ENCODE results near the gene SEMA3B. TPM values are rescaled to one million over a fixed set of nuclear protein-coding genes. Genes with fewer than 3 reads are reported as not detected.
A peak's percentile ranks its signal among the peaks of the same experiment; 100 is the strongest.

The SEMA3B gene
- total and polyA plus RNA-seq, 2 experiments from 2014 or later, result 2.4 to 3.3 TPM

DNA sequence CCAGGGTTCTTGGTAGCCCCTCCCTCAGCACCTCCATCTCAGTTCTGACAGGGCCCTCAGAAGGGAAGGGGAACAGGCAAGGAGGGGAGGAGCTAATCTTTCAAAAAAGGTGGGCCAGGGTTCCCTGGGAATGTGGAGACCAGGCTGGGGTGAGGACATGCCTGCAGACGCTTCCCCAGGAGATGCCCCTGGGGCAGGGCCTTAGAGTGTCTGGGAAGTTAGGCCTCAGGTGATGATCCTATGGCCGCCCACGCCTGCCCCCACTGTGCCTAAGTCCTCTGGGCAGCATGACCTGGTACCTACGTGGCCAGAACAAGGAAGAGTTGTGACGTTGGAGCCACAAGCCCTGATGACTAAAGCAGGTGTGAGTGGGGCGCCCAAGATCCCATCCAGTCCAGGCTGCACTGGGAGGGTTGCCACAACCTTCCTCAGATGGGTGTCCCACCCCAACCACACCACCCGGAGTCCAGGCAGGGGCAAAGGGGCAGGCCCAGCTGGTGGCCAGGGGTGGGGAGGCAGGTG lies 3.9 kb upstream of the SEMA3B start:
- Mint-ChIP-seq H3K4me1 (peaks cover 58% of the 10 kb centered on the region), H3K36me3 (ENCODE audit: low read depth) (no peaks in the 10 kb centered on the region), H3K27ac (peak overlapping the region; percentile 96), H3K27me3 (ENCODE audit: insufficient read depth, low read depth, poor library complexity) (peaks cover 23% of the 10 kb centered on the region), H3K9me3 (no peaks in the 10 kb centered on the region), H3K4me3 (peak overlapping the region; percentile 39; the same call in 1 of the 3 replicates)
- peaks cover 15% of the 10 kb centered on the region for H3F3A ChIP-seq (replicated peaks; ENCODE audit: low read depth)
- TF ChIP-seq POLR2AphosphoS5 (IDR thresholded peaks at IDR 0.05; ENCODE audit: low read depth), result peak; percentile 34
- no peak for TF ChIP-seq REST (IDR thresholded peaks at IDR 0.05; ENCODE audit: unreplicated experiment)
- no peak for TF ChIP-seq EZH2phosphoT487 (IDR thresholded peaks at IDR 0.05; ENCODE audit: unreplicated experiment)
- TF ChIP-seq, protein P1, sequence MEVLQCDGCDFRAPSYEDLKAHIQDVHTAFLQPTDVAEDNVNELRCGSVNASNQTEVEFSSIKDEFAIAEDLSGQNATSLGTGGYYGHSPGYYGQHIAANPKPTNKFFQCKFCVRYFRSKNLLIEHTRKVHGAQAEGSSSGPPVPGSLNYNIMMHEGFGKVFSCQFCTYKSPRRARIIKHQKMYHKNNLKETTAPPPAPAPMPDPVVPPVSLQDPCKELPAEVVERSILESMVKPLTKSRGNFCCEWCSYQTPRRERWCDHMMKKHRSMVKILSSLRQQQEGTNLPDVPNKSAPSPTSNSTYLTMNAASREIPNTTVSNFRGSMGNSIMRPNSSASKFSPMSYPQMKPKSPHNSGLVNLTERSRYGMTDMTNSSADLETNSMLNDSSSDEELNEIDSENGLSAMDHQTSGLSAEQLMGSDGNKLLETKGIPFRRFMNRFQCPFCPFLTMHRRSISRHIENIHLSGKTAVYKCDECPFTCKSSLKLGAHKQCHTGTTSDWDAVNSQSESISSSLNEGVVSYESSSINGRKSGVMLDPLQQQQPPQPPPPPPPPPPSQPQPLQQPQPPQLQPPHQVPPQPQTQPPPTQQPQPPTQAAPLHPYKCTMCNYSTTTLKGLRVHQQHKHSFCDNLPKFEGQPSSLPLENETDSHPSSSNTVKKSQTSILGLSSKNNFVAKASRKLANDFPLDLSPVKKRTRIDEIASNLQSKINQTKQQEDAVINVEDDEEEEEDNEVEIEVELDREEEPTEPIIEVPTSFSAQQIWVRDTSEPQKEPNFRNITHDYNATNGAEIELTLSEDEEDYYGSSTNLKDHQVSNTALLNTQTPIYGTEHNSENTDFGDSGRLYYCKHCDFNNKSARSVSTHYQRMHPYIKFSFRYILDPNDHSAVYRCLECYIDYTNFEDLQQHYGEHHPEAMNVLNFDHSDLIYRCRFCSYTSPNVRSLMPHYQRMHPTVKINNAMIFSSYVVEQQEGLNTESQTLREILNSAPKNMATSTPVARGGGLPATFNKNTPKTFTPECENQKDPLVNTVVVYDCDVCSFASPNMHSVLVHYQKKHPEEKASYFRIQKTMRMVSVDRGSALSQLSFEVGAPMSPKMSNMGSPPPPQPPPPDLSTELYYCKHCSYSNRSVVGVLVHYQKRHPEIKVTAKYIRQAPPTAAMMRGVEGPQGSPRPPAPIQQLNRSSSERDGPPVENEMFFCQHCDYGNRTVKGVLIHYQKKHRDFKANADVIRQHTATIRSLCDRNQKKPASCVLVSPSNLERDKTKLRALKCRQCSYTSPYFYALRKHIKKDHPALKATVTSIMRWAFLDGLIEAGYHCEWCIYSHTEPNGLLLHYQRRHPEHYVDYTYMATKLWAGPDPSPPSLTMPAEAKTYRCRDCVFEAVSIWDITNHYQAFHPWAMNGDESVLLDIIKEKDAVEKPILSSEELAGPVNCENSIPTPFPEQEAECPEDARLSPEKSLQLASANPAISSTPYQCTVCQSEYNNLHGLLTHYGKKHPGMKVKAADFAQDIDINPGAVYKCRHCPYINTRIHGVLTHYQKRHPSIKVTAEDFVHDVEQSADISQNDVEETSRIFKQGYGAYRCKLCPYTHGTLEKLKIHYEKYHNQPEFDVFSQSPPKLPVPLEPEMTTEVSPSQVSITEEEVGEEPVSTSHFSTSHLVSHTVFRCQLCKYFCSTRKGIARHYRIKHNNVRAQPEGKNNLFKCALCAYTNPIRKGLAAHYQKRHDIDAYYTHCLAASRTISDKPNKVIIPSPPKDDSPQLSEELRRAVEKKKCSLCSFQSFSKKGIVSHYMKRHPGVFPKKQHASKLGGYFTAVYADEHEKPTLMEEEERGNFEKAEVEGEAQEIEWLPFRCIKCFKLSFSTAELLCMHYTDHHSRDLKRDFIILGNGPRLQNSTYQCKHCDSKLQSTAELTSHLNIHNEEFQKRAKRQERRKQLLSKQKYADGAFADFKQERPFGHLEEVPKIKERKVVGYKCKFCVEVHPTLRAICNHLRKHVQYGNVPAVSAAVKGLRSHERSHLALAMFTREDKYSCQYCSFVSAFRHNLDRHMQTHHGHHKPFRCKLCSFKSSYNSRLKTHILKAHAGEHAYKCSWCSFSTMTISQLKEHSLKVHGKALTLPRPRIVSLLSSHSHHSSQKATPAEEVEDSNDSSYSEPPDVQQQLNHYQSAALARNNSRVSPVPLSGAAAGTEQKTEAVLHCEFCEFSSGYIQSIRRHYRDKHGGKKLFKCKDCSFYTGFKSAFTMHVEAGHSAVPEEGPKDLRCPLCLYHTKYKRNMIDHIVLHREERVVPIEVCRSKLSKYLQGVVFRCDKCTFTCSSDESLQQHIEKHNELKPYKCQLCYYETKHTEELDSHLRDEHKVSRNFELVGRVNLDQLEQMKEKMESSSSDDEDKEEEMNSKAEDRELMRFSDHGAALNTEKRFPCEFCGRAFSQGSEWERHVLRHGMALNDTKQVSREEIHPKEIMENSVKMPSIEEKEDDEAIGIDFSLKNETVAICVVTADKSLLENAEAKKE (CRISPR knock-in tag; IDR thresholded peaks at IDR 0.05), result no peak
- TF ChIP-seq JUNB (IDR thresholded peaks at IDR 0.05; ENCODE audit: unreplicated experiment), result no peak
- TF ChIP-seq STAT1 (IDR thresholded peaks at IDR 0.05; ENCODE audit: unreplicated experiment), result no peak
- H3K27ac ChIP-seq (ENCODE audit: low read depth), result peak overlapping the region; percentile 89
- H4K20me1 ChIP-seq (replicated peaks; ENCODE audit: insufficient read depth), result no peaks in the 10 kb centered on the region
- ATAC-seq (no peak; the same call in 2 of the 3 replicates), DNase-seq (ENCODE audit: low spot score) (peak; percentile 96)
- H3K27me3 ChIP-seq (ENCODE audit: insufficient read depth), result no peaks in the 10 kb centered on the region
- H3K4me1 ChIP-seq (ENCODE audit: insufficient read depth), result peaks cover 58% of the 10 kb centered on the region
- no peak overlapping the region for H2AFZ ChIP-seq
- H3K36me3 ChIP-seq (ENCODE audit: insufficient read depth), result no peaks in the 10 kb centered on the region
- H3K4me2 ChIP-seq, result peak overlapping the region; percentile 61
- peak overlapping the region; percentile 27; the same call in 1 of the 2 replicates for H3K4me3 ChIP-seq
- no peaks in the 10 kb centered on the region for H3K9me2 ChIP-seq (ENCODE audit: insufficient read depth)
- no peaks in the 10 kb centered on the region for H3K79me2 ChIP-seq (replicated peaks; ENCODE audit: insufficient read depth)
